Liver (tissue), 9 donors: ENCODE data around the gene ACTC1. TPM values are rescaled to one million over a fixed set of nuclear protein-coding genes. Genes with fewer than 3 reads are reported as not detected.

Experiments used
- DNase-seq: peaks from one replicate; pipeline ENCODE4 v3.0.0-alpha.2; 2017; ENCODE audit warnings: low spot score
- H3K27ac ChIP-seq, 2 donors: one replicate each; pipeline ENCODE4 v1.7.0; 2013; ENCODE audit warnings: inconsistent platforms in 2 of 2, low read length in 2 of 2, control low read depth in 1 of 2, low read depth in 1 of 2, mild to moderate bottlenecking in 1 of 2
- H3K27me3 ChIP-seq, 4 donors: one replicate each; pipeline versions ENCODE4 v1.6.1 to v1.7.0; 2013; ENCODE audit warnings: low read length in 3 of 4, inconsistent platforms in 1 of 4, mild to moderate bottlenecking in 1 of 4, moderate library complexity in 1 of 4; ENCODE audit not compliant: control insufficient read depth in 4 of 4, insufficient read depth in 4 of 4
- H3K36me3 ChIP-seq, 4 donors: one replicate each; pipeline versions ENCODE4 v1.6.1 to v1.7.0; 2013; ENCODE audit warnings: low read length in 3 of 4, mild to moderate bottlenecking in 3 of 4, low read depth in 1 of 4, moderate library complexity in 1 of 4; ENCODE audit not compliant: control insufficient read depth in 4 of 4, insufficient read depth in 3 of 4
- H3K4me1 ChIP-seq, 4 donors: one replicate each; pipeline versions ENCODE4 v1.6.1 to v1.7.0; 2013; ENCODE audit warnings: low read length in 3 of 4, mild to moderate bottlenecking in 3 of 4, moderate library complexity in 1 of 4; ENCODE audit not compliant: control insufficient read depth in 4 of 4, insufficient read depth in 4 of 4
- H3K4me3 ChIP-seq, 3 donors: one replicate each; pipeline versions ENCODE4 v1.6.1 to v1.7.0; 2013; ENCODE audit warnings: low read length in 3 of 3, control low read depth in 1 of 3, low read depth in 1 of 3, mild to moderate bottlenecking in 1 of 3
- H3K9ac ChIP-seq, 2 donors: one replicate each; pipeline ENCODE4 v1.7.0; 2013; ENCODE audit warnings: low read length in 2 of 2, mild to moderate bottlenecking in 2 of 2, moderate library complexity in 2 of 2, control low read depth in 1 of 2, low read depth in 1 of 2
- H3K9me3 ChIP-seq, 4 donors: one replicate each; pipeline versions ENCODE4 v1.6.1 to v1.7.0; 2013; ENCODE audit warnings: low read length in 3 of 4; ENCODE audit not compliant: control insufficient read depth in 4 of 4
- ATF3 ChIP-seq: IDR thresholded peaks from 2 replicates; pipeline ENCODE4 v1.6.1; 2016; ENCODE audit warnings: antibody characterized with exemption
- CTCF ChIP-seq: fragments of 150-350 bp; IDR thresholded peaks from 2 replicates; pipeline ENCODE4 v1.5.1; 2017; ENCODE audit warnings: improper control_type of control experiment, low read depth, low read length; ENCODE audit not compliant: missing input control
- EGR1 ChIP-seq, 2 donors: IDR thresholded peaks; 2 replicates each; pipeline ENCODE4 v1.6.1; 2016 to 2018; ENCODE audit warnings: antibody characterized with exemption in 2 of 2, low read depth in 2 of 2
- FOXA1 ChIP-seq: IDR thresholded peaks from 2 replicates; pipeline ENCODE4 v1.6.1; 2016; ENCODE audit warnings: antibody characterized with exemption
- FOXA2 ChIP-seq: IDR thresholded peaks from 2 replicates; pipeline ENCODE4 v1.6.1; 2016; ENCODE audit warnings: antibody characterized with exemption
- GABPA ChIP-seq, 2 donors: IDR thresholded peaks in 1 of 2; conservative IDR thresholded peaks in 1 of 2; 2 replicates each; pipeline ENCODE4 v1.6.1; 2016; ENCODE audit warnings: antibody characterized with exemption in 2 of 2, mild to moderate bottlenecking in 1 of 2, moderate library complexity in 1 of 2
- HNF4A ChIP-seq, 2 donors: conservative IDR thresholded peaks; 2 replicates each; pipeline ENCODE4 v1.6.1; 2016; ENCODE audit warnings: antibody characterized with exemption in 2 of 2, mild to moderate bottlenecking in 2 of 2
- HNF4G ChIP-seq: IDR thresholded peaks from 2 replicates; pipeline ENCODE4 v1.6.1; 2016; ENCODE audit warnings: antibody characterized with exemption
- JUND ChIP-seq, 2 donors: IDR thresholded peaks; 2 replicates each; pipeline ENCODE4 v1.6.1; 2016; ENCODE audit warnings: antibody characterized with exemption in 2 of 2
- MAX ChIP-seq: IDR thresholded peaks from 2 replicates; pipeline ENCODE4 v1.6.1; 2016; ENCODE audit warnings: antibody characterized with exemption
- NR2F2 ChIP-seq: IDR thresholded peaks from 2 replicates; pipeline ENCODE4 v1.6.1; 2016; ENCODE audit warnings: antibody characterized with exemption
- RAD21 ChIP-seq, 2 donors: IDR thresholded peaks; 2 replicates each; pipeline ENCODE4 v1.6.1; 2016; ENCODE audit warnings: antibody characterized with exemption in 2 of 2, mild to moderate bottlenecking in 2 of 2
- REST ChIP-seq: IDR thresholded peaks from 2 replicates; pipeline ENCODE4 v1.6.1; 2016; ENCODE audit warnings: antibody characterized with exemption, mild to moderate bottlenecking
- RXRA ChIP-seq, 2 donors: IDR thresholded peaks; 2 replicates each; pipeline ENCODE4 v1.6.1; 2017 to 2018; ENCODE audit warnings: antibody characterized with exemption in 2 of 2, mild to moderate bottlenecking in 1 of 2
- SP1 ChIP-seq: IDR thresholded peaks from 2 replicates; pipeline ENCODE4 v1.6.1; 2018; ENCODE audit warnings: antibody characterized with exemption, mild to moderate bottlenecking
- TAF1 ChIP-seq: conservative IDR thresholded peaks from 2 replicates; pipeline ENCODE4 v1.6.1; 2016; ENCODE audit warnings: antibody characterized with exemption, mild to moderate bottlenecking
- YY1 ChIP-seq: IDR thresholded peaks from 2 replicates; pipeline ENCODE4 v1.6.1; 2016; ENCODE audit warnings: antibody characterized with exemption, mild to moderate bottlenecking
- ZBTB33 ChIP-seq: IDR thresholded peaks from 2 replicates; pipeline ENCODE4 v1.6.1; 2016; ENCODE audit warnings: antibody characterized with exemption
- whole genome bisulfite sequencing: extraction: QIAGEN DNeasy Blood & Tissue Kit; methylation state at CpG from one replicate; pipeline ENCODE4 v1.1.7; 2013; 5-methylcytosine and 5-hydroxymethylcytosine counted together
- polyA plus RNA-seq, 2 donors: library from polyadenylated mRNA; stranded (reverse) in 1 of 2; unstranded in 1 of 2; fragments of 200-250 nt in 1 of 2; fragments of >200 nt in 1 of 2; fragmentation: Nextera tagmentation in 1 of 2; extraction: Ambion mirVana in 1 of 2; gene quantifications; one replicate each; pipeline versions ENCODE4 v1.2.1 to v1.2.3, GENCODE V29; 2013 to 2015
- total RNA-seq, 2 donors: library from RNA; depleted of rRNA; stranded (reverse); fragments of >200 nt; gene quantifications; one replicate each; pipeline ENCODE4 v1.2.3, GENCODE V29; 2014
- donor health status: healthy.
- donor health status: healthy.
- donor health status: healthy.
- donor health status: healthy.
- donor health status: healthy.

The ACTC1 gene
- total and polyA plus RNA-seq, 4 donors: 0.08 to 0.89 TPM; not detected in 2

GRCh38 chr15:34782901-34783300, 12.4 kb downstream of the ACTC1 start:
- 58% methylated on average over 3 of the region's 3 CpGs for WGBS
- Histone ChIP-seq H3K27ac (no peak overlapping the region), H3K4me1 (no peaks in the 10 kb centered on the region), H3K9me3 (no peaks in the 10 kb centered on the region), H3K27me3 (peaks cover 0 to 5% (median 0%) of the 10 kb centered on the region in 4 donors), H3K9ac (no peak overlapping the region), H3K4me3 (no peak overlapping the region), H3K36me3 (no peaks in the 10 kb centered on the region)
- TF ChIP-seq YY1 (no peak), HNF4A (conservative IDR thresholded peaks at IDR 0.05) (no peak), ZBTB33 (no peak), RAD21 (IDR thresholded peaks at IDR 0.05) (no peak), JUND (IDR thresholded peaks at IDR 0.05) (no peak), REST (no peak), HNF4G (no peak), CTCF (no peak), EGR1 (IDR thresholded peaks at IDR 0.05; ENCODE audit: low read depth in 2 of 2) (no peak), MAX (no peak), GABPA (IDR thresholded peaks at IDR 0.05 in 1 of 2, conservative IDR thresholded peaks at IDR 0.05 in 1 of 2) (no peak), TAF1 (no peak), ATF3 (no peak), SP1 (no peak), FOXA1 (no peak), RXRA (IDR thresholded peaks at IDR 0.05) (no peak), NR2F2 (no peak), FOXA2 (no peak)
- no peak for DNase-seq
